Measurements from ENCODE around the gene TSC22D4.

TSC22D4 gene

GRCh38 chr7:100426516-100426915, 52.5 kb downstream of the TSC22D4 start:
- DNase-seq, result no peak

GRCh38 chr7:100425347-100425746, 53.7 kb downstream of the TSC22D4 start:
- no peak for DNase-seq

GRCh38 chr7:100423315-100423714, 55.7 kb downstream of the TSC22D4 start:
- no peak for DNase-seq

- DNase-seq, result no peak
These were observed 59.3 kb downstream of the TSC22D4 start for GRCh38 chr7:100419660-100420226.

GRCh38 chr7:100418930-100419659, 59.9 kb downstream of the TSC22D4 start:
- no peak for DNase-seq

Measured in NCI-H774 (cell line).